Liver (tissue), 9 donors: Measurements from ENCODE around the gene NFATC2. TPM values are rescaled to one million over a fixed set of nuclear protein-coding genes. Genes with fewer than 3 reads are reported as not detected.

Experiments used
- DNase-seq: peaks from one replicate; pipeline ENCODE4 v3.0.0-alpha.2; 2017; ENCODE audit warnings: low spot score
- H3K27ac ChIP-seq, 2 donors: one replicate each; pipeline ENCODE4 v1.7.0; 2013; ENCODE audit warnings: inconsistent platforms in 2 of 2, low read length in 2 of 2, control low read depth in 1 of 2, low read depth in 1 of 2, mild to moderate bottlenecking in 1 of 2
- H3K27me3 ChIP-seq, 4 donors: one replicate each; pipeline versions ENCODE4 v1.6.1 to v1.7.0; 2013; ENCODE audit warnings: low read length in 3 of 4, inconsistent platforms in 1 of 4, mild to moderate bottlenecking in 1 of 4, moderate library complexity in 1 of 4; ENCODE audit not compliant: control insufficient read depth in 4 of 4, insufficient read depth in 4 of 4
- H3K36me3 ChIP-seq, 4 donors: one replicate each; pipeline versions ENCODE4 v1.6.1 to v1.7.0; 2013; ENCODE audit warnings: low read length in 3 of 4, mild to moderate bottlenecking in 3 of 4, low read depth in 1 of 4, moderate library complexity in 1 of 4; ENCODE audit not compliant: control insufficient read depth in 4 of 4, insufficient read depth in 3 of 4
- H3K4me1 ChIP-seq, 4 donors: one replicate each; pipeline versions ENCODE4 v1.6.1 to v1.7.0; 2013; ENCODE audit warnings: low read length in 3 of 4, mild to moderate bottlenecking in 3 of 4, moderate library complexity in 1 of 4; ENCODE audit not compliant: control insufficient read depth in 4 of 4, insufficient read depth in 4 of 4
- H3K4me3 ChIP-seq, 3 donors: one replicate each; pipeline versions ENCODE4 v1.6.1 to v1.7.0; 2013; ENCODE audit warnings: low read length in 3 of 3, control low read depth in 1 of 3, low read depth in 1 of 3, mild to moderate bottlenecking in 1 of 3
- H3K9ac ChIP-seq, 2 donors: one replicate each; pipeline ENCODE4 v1.7.0; 2013; ENCODE audit warnings: low read length in 2 of 2, mild to moderate bottlenecking in 2 of 2, moderate library complexity in 2 of 2, control low read depth in 1 of 2, low read depth in 1 of 2
- H3K9me3 ChIP-seq, 4 donors: one replicate each; pipeline versions ENCODE4 v1.6.1 to v1.7.0; 2013; ENCODE audit warnings: low read length in 3 of 4; ENCODE audit not compliant: control insufficient read depth in 4 of 4
- ATF3 ChIP-seq: IDR thresholded peaks from 2 replicates; pipeline ENCODE4 v1.6.1; 2016; ENCODE audit warnings: antibody characterized with exemption
- CTCF ChIP-seq: fragments of 150-350 bp; IDR thresholded peaks from 2 replicates; pipeline ENCODE4 v1.5.1; 2017; ENCODE audit warnings: improper control_type of control experiment, low read depth, low read length; ENCODE audit not compliant: missing input control
- FOXA1 ChIP-seq: IDR thresholded peaks from 2 replicates; pipeline ENCODE4 v1.6.1; 2016; ENCODE audit warnings: antibody characterized with exemption
- FOXA2 ChIP-seq: IDR thresholded peaks from 2 replicates; pipeline ENCODE4 v1.6.1; 2016; ENCODE audit warnings: antibody characterized with exemption
- GABPA ChIP-seq, 2 donors: IDR thresholded peaks in 1 of 2; conservative IDR thresholded peaks in 1 of 2; 2 replicates each; pipeline ENCODE4 v1.6.1; 2016; ENCODE audit warnings: antibody characterized with exemption in 2 of 2, mild to moderate bottlenecking in 1 of 2, moderate library complexity in 1 of 2
- HNF4A ChIP-seq, 2 donors: conservative IDR thresholded peaks; 2 replicates each; pipeline ENCODE4 v1.6.1; 2016; ENCODE audit warnings: antibody characterized with exemption in 2 of 2, mild to moderate bottlenecking in 2 of 2
- HNF4G ChIP-seq: IDR thresholded peaks from 2 replicates; pipeline ENCODE4 v1.6.1; 2016; ENCODE audit warnings: antibody characterized with exemption
- JUND ChIP-seq, 2 donors: IDR thresholded peaks; 2 replicates each; pipeline ENCODE4 v1.6.1; 2016; ENCODE audit warnings: antibody characterized with exemption in 2 of 2
- NR2F2 ChIP-seq: IDR thresholded peaks from 2 replicates; pipeline ENCODE4 v1.6.1; 2016; ENCODE audit warnings: antibody characterized with exemption
- RAD21 ChIP-seq, 2 donors: IDR thresholded peaks; 2 replicates each; pipeline ENCODE4 v1.6.1; 2016; ENCODE audit warnings: antibody characterized with exemption in 2 of 2, mild to moderate bottlenecking in 2 of 2
- REST ChIP-seq: IDR thresholded peaks from 2 replicates; pipeline ENCODE4 v1.6.1; 2016; ENCODE audit warnings: antibody characterized with exemption, mild to moderate bottlenecking
- RXRA ChIP-seq, 2 donors: IDR thresholded peaks; 2 replicates each; pipeline ENCODE4 v1.6.1; 2017 to 2018; ENCODE audit warnings: antibody characterized with exemption in 2 of 2, mild to moderate bottlenecking in 1 of 2
- TAF1 ChIP-seq: conservative IDR thresholded peaks from 2 replicates; pipeline ENCODE4 v1.6.1; 2016; ENCODE audit warnings: antibody characterized with exemption, mild to moderate bottlenecking
- YY1 ChIP-seq: IDR thresholded peaks from 2 replicates; pipeline ENCODE4 v1.6.1; 2016; ENCODE audit warnings: antibody characterized with exemption, mild to moderate bottlenecking
- ZBTB33 ChIP-seq: IDR thresholded peaks from 2 replicates; pipeline ENCODE4 v1.6.1; 2016; ENCODE audit warnings: antibody characterized with exemption
- WGBS: extraction: QIAGEN DNeasy Blood & Tissue Kit; methylation state at CpG from one replicate; pipeline ENCODE4 v1.1.7; 2013; 5-methylcytosine and 5-hydroxymethylcytosine counted together
- polyA plus RNA-seq, 2 donors: library from polyadenylated mRNA; stranded (reverse) in 1 of 2; unstranded in 1 of 2; fragments of 200-250 nt in 1 of 2; fragments of >200 nt in 1 of 2; fragmentation: Nextera tagmentation in 1 of 2; extraction: Ambion mirVana in 1 of 2; gene quantifications; one replicate each; pipeline versions ENCODE4 v1.2.1 to v1.2.3, GENCODE V29; 2013 to 2015
- total RNA-seq, 2 donors: library from RNA; depleted of rRNA; stranded (reverse); fragments of >200 nt; gene quantifications; one replicate each; pipeline ENCODE4 v1.2.3, GENCODE V29; 2014
- donor health status: healthy.
- donor health status: healthy.
- donor health status: healthy.
- donor health status: healthy.
- donor health status: healthy.

Gene NFATC2
- total and polyA plus RNA-seq, 4 donors: 1.2 to 6.7 (median 2.6) TPM

- Histone ChIP-seq H3K36me3 (peaks cover 0 to 11% (median 8%) of the 10 kb centered on the region in 4 donors), H3K27ac (no peak overlapping the region)
Observed at GRCh38 chr20:51420111-51420510, 122.4 kb downstream of the NFATC2 start.

GRCh38 chr20:51419646-51420045 lies 122.9 kb downstream of the NFATC2 start:
- 87% methylated on average over 4 of the region's 4 CpGs for WGBS
- no peak for DNase-seq
- no peaks in the 10 kb centered on the region for H3K4me1 ChIP-seq
- no peaks in the 10 kb centered on the region for H3K9me3 ChIP-seq
- H3K4me3 ChIP-seq: no peak overlapping the region
- no peaks in the 10 kb centered on the region for H3K27me3 ChIP-seq
- H3K9ac ChIP-seq: no peak overlapping the region
- TF ChIP-seq YY1: no peak
- TF ChIP-seq ZBTB33: no peak
- TF ChIP-seq TAF1: no peak
- peaks cover 0 to 11% (median 8%) of the 10 kb centered on the region in 4 donors for H3K36me3 ChIP-seq
- no peak overlapping the region for H3K27ac ChIP-seq

More at GRCh38 chr20:51420111-51420510, 122.4 kb downstream of the NFATC2 start:
- Histone ChIP-seq H3K9me3 (no peaks in the 10 kb centered on the region), H3K27me3 (no peaks in the 10 kb centered on the region), H3K9ac (no peak overlapping the region), H3K4me1 (no peaks in the 10 kb centered on the region), H3K4me3 (no peak overlapping the region)
- TF ChIP-seq NR2F2 (no peak), JUND (IDR thresholded peaks at IDR 0.05) (no peak), ATF3 (no peak), RXRA (IDR thresholded peaks at IDR 0.05) (no peak), RAD21 (IDR thresholded peaks at IDR 0.05) (no peak)
- 64% methylated on average over 1 of the region's 1 CpG for WGBS
- DNase-seq: no peak

GRCh38 chr20:51419231-51419630 lies 123.3 kb downstream of the NFATC2 start:
- Histone ChIP-seq H3K27me3 (no peaks in the 10 kb centered on the region), H3K27ac (no peak overlapping the region), H3K4me1 (peaks cover 0 to 1% (median 0%) of the 10 kb centered on the region in 4 donors), H3K36me3 (peaks cover 0 to 11% (median 8%) of the 10 kb centered on the region in 4 donors), H3K9ac (no peak overlapping the region), H3K4me3 (no peak overlapping the region), H3K9me3 (no peaks in the 10 kb centered on the region)
- TF ChIP-seq CTCF (no peak), RXRA (IDR thresholded peaks at IDR 0.05) (no peak), YY1 (no peak), TAF1 (no peak), ATF3 (no peak), FOXA2 (no peak), HNF4G (no peak), GABPA (IDR thresholded peaks at IDR 0.05 in 1 of 2, conservative IDR thresholded peaks at IDR 0.05 in 1 of 2) (no peak), FOXA1 (no peak), NR2F2 (no peak), RAD21 (IDR thresholded peaks at IDR 0.05) (no peak), REST (no peak), ZBTB33 (no peak), HNF4A (conservative IDR thresholded peaks at IDR 0.05) (no peak)
- 86% methylated on average over 2 of the region's 2 CpGs for WGBS
- DNase-seq: no peak
